ENCODE data around the gene TMEM187. TPM values are rescaled to one million over a fixed set of nuclear protein-coding genes. Genes with fewer than 3 reads are reported as not detected.

TMEM187 gene
- total RNA-seq, 2 experiments from 2014 or later, result 4.4 to 5.4 TPM

- H3K4me3 Mint-ChIP-seq, result no peak overlapping the region
- H3K4me1 Mint-ChIP-seq, result peaks cover 2% of the 10 kb centered on the region
- ChIA-PET POLR2A (interaction anchor here (0.6 kb wide), 1 partner anchor 503 kb away, joined by 5 read pairs; no protein-coding TSS in a partner anchor), CTCF (no interaction called here)
- no peaks in the 10 kb centered on the region for H3K27me3 Mint-ChIP-seq
- no peaks in the 10 kb centered on the region for H3K9me3 Mint-ChIP-seq (ENCODE audit: low read depth)
- ATAC-seq, result no peak
- intact Hi-C loops (cut with DNase I, micrococcal nuclease), result no loop called here
- peaks cover 13% of the 10 kb centered on the region for H3K36me3 Mint-ChIP-seq (ENCODE audit: low read depth)
- DNase-seq, result no peak
- H3K27ac Mint-ChIP-seq, result no peak overlapping the region
Measured at GRCh38 chrX:154030715-154031305, 58.3 kb downstream of the TMEM187 start.

- ATAC-seq (no peak), DNase-seq (no peak)
- Mint-ChIP-seq H3K27me3 (no peaks in the 10 kb centered on the region), H3K4me1 (peaks cover 10% of the 10 kb centered on the region), H3K27ac (no peak overlapping the region), H3K36me3 (ENCODE audit: low read depth) (peaks cover 16% of the 10 kb centered on the region), H3K9me3 (ENCODE audit: low read depth) (no peaks in the 10 kb centered on the region), H3K4me3 (no peak overlapping the region)
- POLR2A ChIA-PET, result no interaction called here
- CTCF ChIA-PET, result no interaction called here
- intact Hi-C loops (cut with DNase I, micrococcal nuclease), result no loop called here
Measured at GRCh38 chrX:154032160-154032559, 59.6 kb downstream of the TMEM187 start.

- intact Hi-C loops (cut with DNase I, micrococcal nuclease), result no loop called here
- ATAC-seq (no peak), DNase-seq (no peak)
- ChIA-PET CTCF (no interaction called here), POLR2A (no interaction called here)
- H3K4me3 Mint-ChIP-seq, result no peak overlapping the region
- H3K27ac Mint-ChIP-seq, result no peak overlapping the region
- peaks cover 17% of the 10 kb centered on the region for H3K36me3 Mint-ChIP-seq (ENCODE audit: low read depth)
- no peaks in the 10 kb centered on the region for H3K27me3 Mint-ChIP-seq
- peaks cover 11% of the 10 kb centered on the region for H3K4me1 Mint-ChIP-seq
- H3K9me3 Mint-ChIP-seq (ENCODE audit: low read depth), result no peaks in the 10 kb centered on the region
Measured at GRCh38 chrX:154032653-154033052, 60.1 kb downstream of the TMEM187 start.

Small RNAs within 50 kb of the gene (microRNA-seq; reads per million reads assigned to microRNA genes)
- gene MIR3202-1 (ENCODE audit: borderline replicate concordance) (not detected), gene MIR3202-2 (ENCODE audit: borderline replicate concordance) (not detected), gene MIR718 (ENCODE audit: borderline replicate concordance) (not detected)

Other genes starting within 250 kb of the TMEM187 start
- 100 to 1,000 TPM in 1 of 2 experiments, 10 to 100 TPM in 1; 78.0 to 106 TPM for gene BCAP31, start 248.4 kb upstream of the TMEM187 start, total RNA-seq
- 1 to 10 TPM; 4.5 to 4.8 TPM for gene ABCD1, start 247.9 kb upstream of the TMEM187 start, total RNA-seq
- 1 to 10 TPM; 1.6 to 2.4 TPM for gene PLXNB3, start 208.5 kb upstream of the TMEM187 start, total RNA-seq
- gene SRPK3, start 191.7 kb upstream of the TMEM187 start, total RNA-seq, result not detected
- gene IDH3G, start 178.4 kb upstream of the TMEM187 start, total RNA-seq, result 10 to 100 TPM; 48.8 to 62.4 TPM
- gene SSR4, start 178.1 kb upstream of the TMEM187 start, total RNA-seq, result 100 to 1,000 TPM; 124 to 146 TPM
- 1 to 10 TPM; 2.4 to 4.3 TPM for gene PDZD4, start 142.2 kb upstream of the TMEM187 start, total RNA-seq
- under 1 TPM; 0.47 to 0.57 TPM for gene L1CAM, start 86.6 kb upstream of the TMEM187 start, total RNA-seq
- not detected for gene AVPR2, start 68.1 kb upstream of the TMEM187 start, total RNA-seq
- gene ARHGAP4, start 46.5 kb upstream of the TMEM187 start, total RNA-seq, result 100 to 1,000 TPM; 130 to 135 TPM
- gene NAA10, start 37.7 kb upstream of the TMEM187 start, total RNA-seq, result 100 to 1,000 TPM; 108 to 115 TPM
- gene RENBP, start 28.1 kb upstream of the TMEM187 start, total RNA-seq, result 1 to 10 TPM; 6.0 to 8.1 TPM
- gene HCFC1, start 936 bp upstream of the TMEM187 start, total RNA-seq, result 100 to 1,000 TPM in 1 of 2 experiments, 10 to 100 TPM in 1; 99.5 to 147 TPM
- gene IRAK1, start 47.1 kb downstream of the TMEM187 start, total RNA-seq, result 10 to 100 TPM; 84.3 to 93.6 TPM
- 10 to 100 TPM; 50.7 to 60.0 TPM for gene MECP2, start 125.0 kb downstream of the TMEM187 start, total RNA-seq
- gene OPN1LW, start 171.5 kb downstream of the TMEM187 start, total RNA-seq, result not detected
- gene OPN1MW, start 209.8 kb downstream of the TMEM187 start, total RNA-seq, result not detected
- not detected for gene OPN1MW2, start 247.0 kb downstream of the TMEM187 start, total RNA-seq